HEK293 (cell line): ENCODE results near the gene MPHOSPH8.
"Not testable (repeated sequence)": the region's sequence is repeated elsewhere in the genome, so short reads cannot be mapped to it uniquely, and the experiment has no call there.

Source experiments
- CTCF ChIA-PET: fragments of 350-600 bp; formaldehyde crosslinking; extraction: SDS; loops from one replicate; lab custom pipeline; 2021; ENCODE audit warnings: antibody characterized with exemption; lab: Yijun Ruan, JAX
- POLR2A ChIA-PET: fragments of 300-600 bp; formaldehyde crosslinking; extraction: SDS; loops from one replicate; lab custom pipeline; 2020; ENCODE audit warnings: antibody characterized with exemption, inconsistent platforms; lab: Yijun Ruan, JAX
- H3K27ac ChIP-seq: fragments of 200-500 bp; sonication (Bioruptor generic); 2 replicates; pipeline ENCODE4 v1.5.1; 2014; ENCODE audit warnings: low read depth, low read length, control low read depth, inconsistent platforms; ENCODE audit errors: extremely low read depth
- H3K36me3 ChIP-seq, 2 experiments: fragments of 200-500 bp in 1 of 2; sonication (Bioruptor generic) in 1 of 2; 1 replicate in 1 of 2; 2 replicates in 1 of 2; pipeline ENCODE4 v1.5.1; 2014 to 2017; ENCODE audit warnings: inconsistent platforms in 2 of 2, low read length in 2 of 2; ENCODE audit not compliant: control insufficient read depth in 2 of 2, insufficient read depth in 1 of 2
- H3K4me1 ChIP-seq: fragments of 200-500 bp; sonication (Bioruptor generic); 2 replicates; pipeline ENCODE4 v1.5.1; 2014; ENCODE audit warnings: mild to moderate bottlenecking, low read length, inconsistent platforms; ENCODE audit not compliant: control insufficient read depth, insufficient read depth
- H3K4me3 ChIP-seq: 2 replicates; pipeline ENCODE4 v1.5.1; 2011; ENCODE audit warnings: low read depth, mild to moderate bottlenecking, control low read depth, low read length, moderate library complexity
- H3K9me3 ChIP-seq: fragments of 200-500 bp; sonication (Bioruptor generic); 2 replicates; pipeline ENCODE4 v1.5.1; 2014; ENCODE audit warnings: low read depth, low read length, inconsistent platforms; ENCODE audit not compliant: control insufficient read depth, insufficient read depth
- CTCF ChIP-seq: fragments of 450-650 bp; formaldehyde crosslinking; IDR thresholded peaks from 2 replicates; pipeline ENCODE4 v1.5.1; 2016; ENCODE audit warnings: missing biosample characterization, missing genetic modification characterization
- WT1 ChIP-seq: fragments of 450-650 bp; formaldehyde crosslinking; IDR thresholded peaks from 2 replicates; pipeline ENCODE4 v1.5.1; 2016; ENCODE audit warnings: missing biosample characterization, missing genetic modification characterization
- ZNF146 ChIP-seq: fragments of 450-650 bp; formaldehyde crosslinking; IDR thresholded peaks from 2 replicates; pipeline ENCODE4 v1.5.1; 2016; ENCODE audit warnings: missing biosample characterization, missing genetic modification characterization
- ZNF16 ChIP-seq: fragments of 450-650 bp; formaldehyde crosslinking; IDR thresholded peaks from 2 replicates; pipeline ENCODE4 v1.5.1; 2016; ENCODE audit warnings: low read depth, missing biosample characterization, missing genetic modification characterization
- ZNF366 ChIP-seq: fragments of 450-650 bp; formaldehyde crosslinking; conservative IDR thresholded peaks from 2 replicates; pipeline ENCODE4 v1.5.1; 2016; ENCODE audit warnings: missing biosample characterization, missing genetic modification characterization
- ZNF473 ChIP-seq: fragments of 450-650 bp; formaldehyde crosslinking; IDR thresholded peaks from 2 replicates; pipeline ENCODE4 v1.5.1; 2017; ENCODE audit warnings: missing biosample characterization, missing genetic modification characterization
- ZNF561 ChIP-seq: fragments of 450-650 bp; IDR thresholded peaks from 2 replicates; pipeline ENCODE4 v1.5.1; 2018; ENCODE audit warnings: missing biosample characterization, missing genetic modification characterization, borderline replicate concordance
- ZNF768 ChIP-seq: fragments of 450-650 bp; formaldehyde crosslinking; IDR thresholded peaks from 2 replicates; pipeline ENCODE4 v1.5.1; 2018; ENCODE audit warnings: missing biosample characterization, mild to moderate bottlenecking, missing genetic modification characterization
- ZNF791 ChIP-seq: fragments of 450-650 bp; formaldehyde crosslinking; IDR thresholded peaks from 2 replicates; pipeline ENCODE4 v1.5.1; 2016; ENCODE audit warnings: missing biosample characterization, missing genetic modification characterization
- ZNF837 ChIP-seq: fragments of 450-650 bp; formaldehyde crosslinking; IDR thresholded peaks from 2 replicates; pipeline ENCODE4 v1.5.1; 2016; ENCODE audit warnings: missing biosample characterization, missing genetic modification characterization
- ZSCAN30 ChIP-seq: fragments of 450-650 bp; IDR thresholded peaks from 2 replicates; pipeline ENCODE4 v1.5.1; 2018; ENCODE audit warnings: missing biosample characterization, mild to moderate bottlenecking, missing genetic modification characterization, moderate library complexity
- TF ChIP-seq, protein P1 (sequence below): fragments of 450-650 bp; formaldehyde crosslinking; IDR thresholded peaks from 2 replicates; pipeline ENCODE4 v1.5.1; 2016; ENCODE audit warnings: missing biosample characterization, missing genetic modification characterization

Gene MPHOSPH8

GRCh38 chr13:19691447-19691846, 58.0 kb downstream of the MPHOSPH8 start:
- H3K4me3 ChIP-seq, H3K4me1 ChIP-seq, H3K27ac ChIP-seq, H3K9me3 ChIP-seq, H3K36me3 ChIP-seq, POLR2A ChIA-PET: not testable (repeated sequence)
- CTCF ChIA-PET = interaction anchor here (0.6 kb wide), 1 partner anchor 15 kb away, joined by 4 read pairs; no protein-coding TSS in a partner anchor

DNA sequence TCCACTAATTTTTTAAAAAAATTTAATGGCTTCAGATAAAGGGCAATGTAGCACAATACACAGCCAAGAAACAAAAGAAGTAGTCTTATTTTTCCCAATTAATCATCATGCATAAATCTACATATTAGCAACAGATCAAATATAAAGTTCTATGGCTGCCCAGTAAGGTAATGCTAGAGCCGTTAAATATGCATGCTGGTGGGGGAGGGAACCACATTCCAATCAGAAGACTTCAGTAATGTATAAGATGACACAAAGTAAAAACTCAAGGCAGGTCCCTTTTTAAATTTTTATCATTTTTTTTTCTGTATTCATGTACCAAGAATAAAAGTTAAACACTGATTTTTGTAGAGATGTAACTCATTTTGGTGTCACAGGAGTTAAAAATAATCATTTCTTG, 62.0 kb downstream of the MPHOSPH8 start:
- no peak for TF ChIP-seq ZNF16
- no peak for TF ChIP-seq CTCF (tag by site-specific recombination)
- TF ChIP-seq ZSCAN30 (tag by site-specific recombination) = no peak
- TF ChIP-seq ZNF791 (tag by site-specific recombination) = no peak
- TF ChIP-seq WT1 (tag by site-specific recombination) = no peak
- no peak for TF ChIP-seq ZNF837 (tag by site-specific recombination)
- TF ChIP-seq, all 188 proteins: peak for 0
- no peaks in the 10 kb centered on the region for H3K9me3 ChIP-seq
- H3K4me1 ChIP-seq = no peaks in the 10 kb centered on the region
- H3K27ac ChIP-seq = no peak overlapping the region
- POLR2A ChIA-PET = no interaction called here
- H3K4me3 ChIP-seq = no peak overlapping the region
- CTCF ChIA-PET = no interaction called here
- H3K36me3 ChIP-seq = no peaks in the 10 kb centered on the region

- Histone ChIP-seq H3K4me1 (no peaks in the 10 kb centered on the region), H3K4me3 (no peak overlapping the region), H3K27ac (no peak overlapping the region), H3K36me3 (no peaks in the 10 kb centered on the region), H3K9me3 (no peaks in the 10 kb centered on the region)
- ChIA-PET CTCF (no interaction called here), POLR2A (no interaction called here)
- TF ChIP-seq ZNF561 (tag by site-specific recombination) (no peak), ZNF768 (tag by site-specific recombination) (no peak), ZNF473 (no peak), ZNF146 (tag by site-specific recombination) (no peak)
- TF ChIP-seq, protein P1, sequence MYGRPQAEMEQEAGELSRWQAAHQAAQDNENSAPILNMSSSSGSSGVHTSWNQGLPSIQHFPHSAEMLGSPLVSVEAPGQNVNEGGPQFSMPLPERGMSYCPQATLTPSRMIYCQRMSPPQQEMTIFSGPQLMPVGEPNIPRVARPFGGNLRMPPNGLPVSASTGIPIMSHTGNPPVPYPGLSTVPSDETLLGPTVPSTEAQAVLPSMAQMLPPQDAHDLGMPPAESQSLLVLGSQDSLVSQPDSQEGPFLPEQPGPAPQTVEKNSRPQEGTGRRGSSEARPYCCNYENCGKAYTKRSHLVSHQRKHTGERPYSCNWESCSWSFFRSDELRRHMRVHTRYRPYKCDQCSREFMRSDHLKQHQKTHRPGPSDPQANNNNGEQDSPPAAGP (tag by site-specific recombination) = no peak
These were observed 62.4 kb downstream of the MPHOSPH8 start for GRCh38 chr13:19695829-19696228.

DNA sequence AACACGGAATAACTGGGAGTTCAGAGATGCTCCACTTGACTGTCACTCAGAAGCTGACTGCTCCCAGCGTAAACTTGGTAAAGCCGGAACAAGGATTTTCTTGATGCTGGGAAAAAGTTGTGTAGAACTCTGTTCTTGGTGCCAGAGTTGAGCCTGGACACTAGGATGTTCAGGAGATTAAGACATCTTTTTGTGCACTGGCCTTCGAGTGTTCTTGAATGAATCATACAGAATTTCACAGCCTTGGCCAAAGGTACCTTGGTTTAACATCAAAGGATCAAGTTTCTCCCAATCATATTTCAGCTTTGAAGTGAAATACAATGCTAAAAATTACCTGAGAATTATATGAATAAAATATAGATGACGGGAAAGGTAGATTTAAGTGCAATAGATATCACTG, 67.5 kb downstream of the MPHOSPH8 start:
- POLR2A ChIA-PET, H3K36me3 ChIP-seq, H3K27ac ChIP-seq, H3K4me1 ChIP-seq, H3K9me3 ChIP-seq, H3K4me3 ChIP-seq, CTCF ChIA-PET: not testable (repeated sequence)

DNA sequence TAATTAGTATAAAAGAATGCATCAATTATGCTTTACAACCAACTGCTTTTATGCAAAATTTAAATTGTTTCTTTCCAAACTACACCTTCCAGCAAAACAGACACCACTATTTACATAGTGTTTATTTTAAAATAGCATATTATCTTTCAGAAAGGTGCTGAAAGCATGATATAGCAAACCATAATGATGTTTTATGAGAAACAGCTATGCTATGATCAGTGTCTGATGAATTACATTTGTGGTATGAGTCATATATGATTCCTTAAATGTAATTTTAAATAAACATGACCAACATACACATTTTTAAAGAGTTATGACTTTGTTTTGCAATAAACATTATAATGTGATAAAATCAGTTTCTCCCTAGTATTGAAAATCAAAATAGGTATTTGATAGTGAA, 68.2 kb downstream of the MPHOSPH8 start:
- H3K36me3 ChIP-seq, CTCF ChIA-PET: not testable (repeated sequence)

DNA sequence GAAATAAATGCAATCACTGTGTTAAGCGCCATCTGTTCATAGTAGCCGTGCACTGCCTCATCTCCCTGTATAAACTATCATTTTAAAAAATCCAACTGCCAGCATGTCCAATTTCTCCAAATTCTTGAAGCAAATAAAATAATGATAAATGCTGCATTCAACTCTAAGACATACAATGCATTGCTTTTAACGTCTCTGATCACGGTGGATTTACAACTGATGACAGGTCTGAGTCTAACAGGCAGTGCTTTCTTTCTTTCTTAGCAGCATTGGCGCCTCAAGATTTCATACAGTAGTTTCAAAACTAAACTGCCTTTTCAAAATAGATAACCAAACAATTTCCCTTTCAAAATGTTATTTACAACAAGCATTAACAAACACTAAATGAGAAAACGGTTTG, 70.8 kb downstream of the MPHOSPH8 start:
- H3K4me1 ChIP-seq, H3K9me3 ChIP-seq, CTCF ChIA-PET, H3K36me3 ChIP-seq, H3K4me3 ChIP-seq, POLR2A ChIA-PET, H3K27ac ChIP-seq: not testable (repeated sequence)

More for the DNA sequence above, 68.2 kb downstream of the MPHOSPH8 start:
- H3K9me3 ChIP-seq, POLR2A ChIA-PET, H3K27ac ChIP-seq, H3K4me1 ChIP-seq, H3K4me3 ChIP-seq: not testable (repeated sequence)
- 0 out of 2 replicates have a peak, but pooled peaks have one; percentile 40 for TF ChIP-seq ZNF366 (tag by site-specific recombination)

- CTCF ChIA-PET, H3K36me3 ChIP-seq, POLR2A ChIA-PET, H3K4me3 ChIP-seq, H3K9me3 ChIP-seq, H3K27ac ChIP-seq, H3K4me1 ChIP-seq: not testable (repeated sequence)
These were observed 75.6 kb downstream of the MPHOSPH8 start for GRCh38 chr13:19709039-19709438.

DNA sequence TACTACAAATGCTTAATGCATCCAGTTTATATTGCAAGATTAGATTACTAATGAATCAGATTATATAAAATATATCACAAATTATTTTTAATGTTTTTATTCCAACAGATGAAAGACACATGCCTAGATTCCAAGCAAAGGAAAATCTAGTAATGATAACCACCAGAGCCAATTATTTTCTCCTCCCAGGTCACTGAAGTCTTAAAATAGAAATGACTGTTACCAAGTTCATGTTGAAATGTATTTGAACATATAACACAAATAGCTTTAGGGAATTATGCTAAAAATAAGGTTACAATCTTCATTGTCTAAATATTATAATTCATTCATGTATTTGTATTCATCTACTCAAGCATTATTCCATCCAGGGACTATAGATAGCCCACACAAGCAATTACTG, 76.3 kb downstream of the MPHOSPH8 start:
- POLR2A ChIA-PET, H3K36me3 ChIP-seq, H3K9me3 ChIP-seq, H3K4me1 ChIP-seq, H3K27ac ChIP-seq, H3K4me3 ChIP-seq: not testable (repeated sequence)
- CTCF ChIA-PET = interaction anchor here (0.5 kb wide), 1 partner anchor 1215 kb away, joined by 4 read pairs; no protein-coding TSS in a partner anchor
